ENCODE measurements around the gene MBNL3. TPM values are rescaled to one million over a fixed set of nuclear protein-coding genes. Genes with fewer than 3 reads are reported as not detected.

The MBNL3 gene
- total and polyA plus RNA-seq, 2 donors (not counting 3 experiments of a cell fraction or from before 2014, with no cell fraction given) = 1.8 to 5.6 TPM

DNA sequence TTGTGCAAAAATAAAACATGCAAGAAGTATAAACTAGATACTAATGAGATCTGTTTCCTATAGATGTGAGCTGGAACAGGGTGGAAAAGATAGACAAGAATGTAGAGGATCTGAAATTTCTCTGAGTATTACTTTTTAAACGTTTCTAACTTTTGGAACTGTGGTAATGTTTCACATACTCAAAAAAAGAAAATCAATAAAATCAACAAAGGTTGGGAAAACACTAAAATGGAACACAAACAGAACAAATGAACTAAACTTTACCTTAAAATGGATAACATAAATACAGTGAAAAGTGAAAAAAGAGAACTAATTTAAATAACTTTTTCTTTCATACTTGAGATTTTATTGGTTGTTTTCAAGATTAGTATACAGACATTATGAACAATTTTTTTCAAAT, 32.0 kb upstream of the MBNL3 start:
- BruUV-seq (replicated peaks) = no TSS peak
- DNase-seq (ENCODE audit: low read depth, low spot score) (no peak), FAIRE-seq (no peak)
- H3K27ac ChIP-seq (ENCODE audit: insufficient read depth, low read depth, low read length) = no peak overlapping the region
- no peaks in the 10 kb centered on the region for H3K9me1 ChIP-seq (replicated peaks; ENCODE audit: control insufficient read depth, extremely low read depth, insufficient read depth, low read length)
- no peaks in the 10 kb centered on the region for H4K20me1 ChIP-seq (replicated peaks; ENCODE audit: control insufficient read depth, extremely low read depth, insufficient read depth, low read length)
- H3K27me3 ChIP-seq (ENCODE audit: control insufficient read depth in 2 of 2, insufficient read depth in 2 of 2, low read length in 2 of 2) = no peaks in the 10 kb centered on the region
- H2AFZ ChIP-seq (ENCODE audit: low read depth, low read length) = no peak overlapping the region
- no peak overlapping the region for H3K9ac ChIP-seq (replicated peaks; ENCODE audit: extremely low read depth, insufficient read depth, low read length)
- H3K4me2 ChIP-seq (ENCODE audit: insufficient read depth, low read length) = no peak overlapping the region
- H3K79me2 ChIP-seq (ENCODE audit: control insufficient read depth, insufficient read depth, low read length) = no peaks in the 10 kb centered on the region
- no peak for TF ChIP-seq FOS (IDR thresholded peaks at IDR 0.05; ENCODE audit: borderline replicate concordance, insufficient read depth, low read length)
- TF ChIP-seq MYC (IDR thresholded peaks at IDR 0.05; ENCODE audit: low read depth, low read length) = no peak
- TF ChIP-seq, protein P1, sequence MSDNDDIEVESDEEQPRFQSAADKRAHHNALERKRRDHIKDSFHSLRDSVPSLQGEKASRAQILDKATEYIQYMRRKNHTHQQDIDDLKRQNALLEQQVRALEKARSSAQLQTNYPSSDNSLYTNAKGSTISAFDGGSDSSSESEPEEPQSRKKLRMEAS (IDR thresholded peaks at IDR 0.05; ENCODE audit: insufficient read depth, insufficient read length) = no peak
- no peak for TF ChIP-seq POLR2AphosphoS5 (IDR thresholded peaks at IDR 0.05; ENCODE audit: insufficient read depth, low read depth, low read length)
- H3K4me1 ChIP-seq (ENCODE audit: control insufficient read depth, extremely low read depth, insufficient read depth, low read length) = no peaks in the 10 kb centered on the region
- H3K9me3 ChIP-seq (replicated peaks; ENCODE audit: control insufficient read depth, insufficient read depth, low read length) = no peaks in the 10 kb centered on the region
- no peak overlapping the region for H3K4me3 ChIP-seq (replicated peaks in 1 of 3; ENCODE audit: insufficient read depth in 1 of 3, low read depth in 1 of 3, low read length in 3 of 3)
- H3K36me3 ChIP-seq (ENCODE audit: control insufficient read depth in 2 of 2, extremely low read depth in 1 of 2, insufficient read depth in 2 of 2, low read length in 2 of 2) = no peaks in the 10 kb centered on the region
- ChIA-PET CTCF (no interaction called here), POLR2A (no interaction called here)
- dilution Hi-C loops (cut with MboI; ENCODE audit: extremely low pct_ligation_motif_present, low sequenced_read_pairs) (no loop called here), intact Hi-C loops (cut with micrococcal nuclease) (no loop called here)

- no peak overlapping the region for H3K4me2 ChIP-seq (ENCODE audit: insufficient read depth, low read length)
- no peak overlapping the region for H3K9ac ChIP-seq (replicated peaks; ENCODE audit: extremely low read depth, insufficient read depth, low read length)
- no TSS peak for BruUV-seq (replicated peaks)
- TF ChIP-seq MYC (IDR thresholded peaks at IDR 0.05; ENCODE audit: low read depth, low read length) = no peak
- TF ChIP-seq, protein P1 (IDR thresholded peaks at IDR 0.05; ENCODE audit: insufficient read depth, insufficient read length) = no peak
- TF ChIP-seq FOS (IDR thresholded peaks at IDR 0.05; ENCODE audit: borderline replicate concordance, insufficient read depth, low read length) = no peak
- no peak for TF ChIP-seq CTCF (IDR thresholded peaks at IDR 0.05; ENCODE audit: extremely low read depth in 1 of 2, insufficient read depth in 1 of 2, low read depth in 1 of 2, low read length in 2 of 2)
- TF ChIP-seq JUN (IDR thresholded peaks at IDR 0.05; ENCODE audit: borderline replicate concordance, insufficient read depth, insufficient read length, low read depth) = no peak
- TF ChIP-seq GATA2 (IDR thresholded peaks at IDR 0.05; ENCODE audit: insufficient read depth, insufficient read length, low read depth, low read length) = no peak
- no peak for TF ChIP-seq POLR2AphosphoS5 (IDR thresholded peaks at IDR 0.05; ENCODE audit: insufficient read depth, low read depth, low read length)
- TF ChIP-seq EZH2 (IDR thresholded peaks at IDR 0.05; ENCODE audit: borderline replicate concordance, low read depth, low read length, severe bottlenecking) = no peak
- no peak for TF ChIP-seq POLR2A (IDR thresholded peaks at IDR 0.05; ENCODE audit: low read depth, low read length)
- H3K36me3 ChIP-seq (ENCODE audit: control insufficient read depth in 2 of 2, extremely low read depth in 1 of 2, insufficient read depth in 2 of 2, low read length in 2 of 2) = no peaks in the 10 kb centered on the region
- intact Hi-C loops (cut with micrococcal nuclease) = no loop called here
- H3K9me3 ChIP-seq (replicated peaks; ENCODE audit: control insufficient read depth, insufficient read depth, low read length) = no peaks in the 10 kb centered on the region
- H3K27ac ChIP-seq (ENCODE audit: insufficient read depth, low read depth, low read length) = no peak overlapping the region
- H3K9me1 ChIP-seq (replicated peaks; ENCODE audit: control insufficient read depth, extremely low read depth, insufficient read depth, low read length) = no peaks in the 10 kb centered on the region
- POLR2A ChIA-PET = no interaction called here
- H3K4me1 ChIP-seq (ENCODE audit: control insufficient read depth, extremely low read depth, insufficient read depth, low read length) = no peaks in the 10 kb centered on the region
- dilution Hi-C loops (cut with MboI; ENCODE audit: extremely low pct_ligation_motif_present, low sequenced_read_pairs) = no loop called here
- CTCF ChIA-PET = no interaction called here
- H3K27me3 ChIP-seq (ENCODE audit: control insufficient read depth in 2 of 2, insufficient read depth in 2 of 2, low read length in 2 of 2) = no peaks in the 10 kb centered on the region
- H3K79me2 ChIP-seq (ENCODE audit: control insufficient read depth, insufficient read depth, low read length) = no peaks in the 10 kb centered on the region
- no peak overlapping the region for H3K4me3 ChIP-seq (replicated peaks in 1 of 3; ENCODE audit: insufficient read depth in 1 of 3, low read depth in 1 of 3, low read length in 3 of 3)
- H4K20me1 ChIP-seq (replicated peaks; ENCODE audit: control insufficient read depth, extremely low read depth, insufficient read depth, low read length) = no peaks in the 10 kb centered on the region
- FAIRE-seq (no peak), DNase-seq (ENCODE audit: low read depth, low spot score) (no peak)
- H2AFZ ChIP-seq (ENCODE audit: low read depth, low read length) = no peak overlapping the region
Measured at GRCh38 chrX:132520213-132520612, 31.4 kb upstream of the MBNL3 start.
